Esophagus muscularis mucosa (tissue), 4 donors: ENCODE data around the gene GATA2.

Source experiments
- CTCF ChIP-seq, 3 experiments: fragments of 200-600 bp in 2 of 3; fragments of 450-650 bp in 1 of 3; sonication (generic) in 2 of 3; IDR thresholded peaks; one replicate each; pipeline ENCODE4 v1.5.1; 2017 to 2019; ENCODE audit warnings: antibody characterized with exemption in 3 of 3, mild to moderate bottlenecking in 2 of 3, moderate library complexity in 1 of 3
- EP300 ChIP-seq: sonication (generic); formaldehyde crosslinking; IDR thresholded peaks from one replicate; pipeline ENCODE4 v1.6.1; 2017; ENCODE audit warnings: antibody characterized with exemption
- POLR2A ChIP-seq: fragments of 450-650 bp; IDR thresholded peaks from one replicate; pipeline ENCODE4 v1.6.1; 2017; ENCODE audit warnings: antibody characterized with exemption, moderate library complexity, mild to moderate bottlenecking, low read depth

GRCh38 chr3:128495435-128495970 is 2.5 kb upstream of the GATA2 start:
- TF ChIP-seq CTCF (IDR thresholded peaks at IDR 0.05) (no peak), EP300 (no peak), POLR2A (no peak)
